Activated CD4-positive, alpha-beta T cell treated with anti-CD3 and anti-CD28 coated beads for 36 hours (primary cell): ENCODE results near the gene DNAH10. TPM values are rescaled to one million over a fixed set of nuclear protein-coding genes. Genes with fewer than 3 reads are reported as not detected.
"Not testable (repeated sequence)": the region's sequence is repeated elsewhere in the genome, so short reads cannot be mapped to it uniquely, and the experiment has no call there.

Experiments used
- ATAC-seq: fragments of 200-7000 bp; cut with Tn5 transposase; one replicate; pipeline ENCODE4 v1.10.0; 2021; ENCODE audit warnings: mild to moderate bottlenecking, moderate library complexity
- CTCF ChIA-PET: fragments of 350-600 bp; sonication (Branson Sonifier 250); formaldehyde crosslinking; loops from one replicate; lab custom pipeline; 2021; ENCODE audit warnings: antibody characterized with exemption; lab: Charles Lee
- POLR2A ChIA-PET: fragments of 350-600 bp; sonication (Branson Sonifier 250); formaldehyde crosslinking; loops from one replicate; lab custom pipeline; 2021; ENCODE audit warnings: antibody characterized with exemption, inconsistent platforms; lab: Charles Lee
- DNase-seq: peaks from one replicate; pipeline ENCODE4 v3.0.0-alpha.2; 2020
- H3K27ac Mint-ChIP-seq: one replicate; pipeline ENCODE4 v1.8.0; 2021; ENCODE audit warnings: mixed read lengths
- H3K27me3 Mint-ChIP-seq: one replicate; pipeline ENCODE4 v1.8.0; 2021; ENCODE audit warnings: mixed read lengths
- H3K36me3 Mint-ChIP-seq: one replicate; pipeline ENCODE4 v1.8.0; 2021; ENCODE audit warnings: low read depth, mixed read lengths
- H3K4me1 Mint-ChIP-seq: one replicate; pipeline ENCODE4 v1.8.0; 2021; ENCODE audit warnings: mixed read lengths
- H3K4me3 Mint-ChIP-seq: one replicate; pipeline ENCODE4 v1.8.0; 2021; ENCODE audit warnings: mild to moderate bottlenecking, moderate library complexity, mixed read lengths
- H3K9me3 Mint-ChIP-seq: one replicate; pipeline ENCODE4 v1.8.0; 2021; ENCODE audit warnings: low read depth, mixed read lengths
- intact Hi-C, 2 experiments: fragments of 100-400 bp; cut with DNase I in 1 of 2; cut with micrococcal nuclease in 1 of 2; formaldehyde crosslinking; loops; one replicate each; pipeline versions ENCODE4 v1.14.2 to v1.15.1; 2022 to 2024; cut with DNase I, micrococcal nuclease
- total RNA-seq, 2 experiments: library from RNA; stranded (reverse); gene quantifications; one replicate each; pipeline ENCODE4 v1.2.3, GENCODE V29; 2021

DNAH10 gene
- total RNA-seq, 2 experiments from 2014 or later, result 0.16 to 0.37 TPM

DNA sequence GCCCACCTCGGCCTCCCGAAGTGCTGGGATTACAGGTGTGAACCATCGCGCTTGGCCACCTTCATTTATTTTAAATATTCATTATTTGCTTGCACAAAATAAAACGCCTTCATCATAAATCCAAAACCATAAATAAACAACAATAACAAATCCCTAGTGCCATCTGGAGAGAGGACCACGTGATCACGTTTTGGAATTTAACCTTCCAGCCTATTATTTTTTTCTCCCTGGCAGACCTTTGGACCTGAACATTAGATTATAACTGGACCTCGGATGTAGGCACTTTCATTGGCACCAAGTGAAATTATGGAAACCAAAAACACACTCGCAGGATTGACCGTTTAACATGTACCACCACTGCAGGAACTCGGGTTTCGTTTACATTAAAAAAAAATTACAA is 2.0 kb downstream of the DNAH10 start:
- intact Hi-C loops, result no loop called here
- CTCF ChIA-PET, result interaction anchor here (0.8 kb wide), 1 partner anchor 62 kb away, joined by 4 read pairs; no protein-coding TSS in a partner anchor
- H3K27ac Mint-ChIP-seq, result no peak overlapping the region

DNA sequence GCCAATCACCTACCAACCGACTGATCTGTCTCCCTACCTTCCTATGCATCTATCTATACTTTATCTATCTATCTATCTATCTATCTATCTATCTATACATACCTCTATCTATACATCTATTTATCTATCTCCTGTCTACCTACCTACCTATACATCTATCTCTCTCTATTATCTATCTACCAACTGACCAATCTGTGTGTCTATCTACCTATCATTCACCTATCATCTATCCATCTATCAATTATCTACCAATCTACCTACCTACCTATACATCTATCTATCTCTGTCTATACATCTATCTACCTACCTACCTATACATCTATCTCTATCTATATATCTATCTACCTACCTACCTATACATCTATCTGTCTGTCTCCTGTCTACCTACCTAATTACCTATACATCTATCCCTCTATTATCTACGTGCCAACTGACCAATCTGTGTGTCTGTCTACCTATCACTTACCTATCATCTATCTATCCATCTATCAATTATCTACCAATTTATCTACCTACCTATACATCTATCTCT is 3.5 kb downstream of the DNAH10 start:
- Mint-ChIP-seq H3K27me3 (peaks cover 3% of the 10 kb centered on the region), H3K4me3 (no peak overlapping the region), H3K36me3 (no peaks in the 10 kb centered on the region), H3K9me3 (no peaks in the 10 kb centered on the region), H3K4me1 (peaks cover 17% of the 10 kb centered on the region), H3K27ac (no peak overlapping the region)
- intact Hi-C loops, result no loop called here
- CTCF ChIA-PET, result no interaction called here
- ATAC-seq (no peak), DNase-seq (no peak)
- POLR2A ChIA-PET, result no interaction called here

More for the DNA sequence above, 2.0 kb downstream of the DNAH10 start:
- Mint-ChIP-seq H3K9me3 (no peaks in the 10 kb centered on the region), H3K4me1 (peaks cover 17% of the 10 kb centered on the region), H3K27me3 (peaks cover 3% of the 10 kb centered on the region), H3K4me3 (no peak overlapping the region), H3K36me3 (peaks cover 5% of the 10 kb centered on the region)
- DNase-seq (no peak), ATAC-seq (no peak)
- POLR2A ChIA-PET, result no interaction called here

GRCh38 chr12:123767613-123768012 is 5.5 kb downstream of the DNAH10 start:
- Mint-ChIP-seq H3K9me3 (no peaks in the 10 kb centered on the region), H3K27me3 (peaks cover 3% of the 10 kb centered on the region), H3K4me1 (peaks cover 11% of the 10 kb centered on the region), H3K27ac (no peak overlapping the region), H3K4me3 (no peak overlapping the region), H3K36me3 (no peaks in the 10 kb centered on the region)
- CTCF ChIA-PET, result no interaction called here
- peak; percentile 74 for ATAC-seq
- peak; percentile 47 for DNase-seq
- intact Hi-C loops, result no loop called here
- POLR2A ChIA-PET, result no interaction called here

DNA sequence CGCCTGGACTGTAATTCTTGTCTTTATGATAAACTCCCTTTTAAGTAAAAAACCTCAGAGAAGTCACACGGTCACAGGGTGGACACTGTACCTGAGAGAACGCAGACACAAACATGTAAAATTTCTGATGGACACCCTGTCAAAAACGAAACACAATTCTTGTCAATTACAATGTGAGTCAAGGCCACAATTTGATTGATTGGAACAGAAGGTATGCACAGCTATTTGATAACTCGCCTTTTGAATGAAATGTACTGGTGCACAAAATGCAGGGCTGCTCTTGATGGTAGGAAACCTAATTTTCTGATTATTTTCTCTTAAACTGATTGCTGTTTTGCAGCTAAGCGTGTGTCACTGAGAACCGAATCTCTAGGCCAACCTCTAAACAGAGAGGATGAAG is 9.2 kb downstream of the DNAH10 start:
- ChIA-PET CTCF (interaction anchor here (0.8 kb wide), 1 partner anchor 821 kb away, joined by 4 read pairs; no protein-coding TSS in a partner anchor), POLR2A (no interaction called here)
- Mint-ChIP-seq H3K4me3 (no peak overlapping the region), H3K4me1 (peaks cover 11% of the 10 kb centered on the region), H3K27ac (no peak overlapping the region), H3K36me3 (no peaks in the 10 kb centered on the region), H3K9me3 (peaks cover 10% of the 10 kb centered on the region), H3K27me3 (peaks cover 5% of the 10 kb centered on the region)
- intact Hi-C loops, result no loop called here
- no peak for DNase-seq
- no peak for ATAC-seq

DNA sequence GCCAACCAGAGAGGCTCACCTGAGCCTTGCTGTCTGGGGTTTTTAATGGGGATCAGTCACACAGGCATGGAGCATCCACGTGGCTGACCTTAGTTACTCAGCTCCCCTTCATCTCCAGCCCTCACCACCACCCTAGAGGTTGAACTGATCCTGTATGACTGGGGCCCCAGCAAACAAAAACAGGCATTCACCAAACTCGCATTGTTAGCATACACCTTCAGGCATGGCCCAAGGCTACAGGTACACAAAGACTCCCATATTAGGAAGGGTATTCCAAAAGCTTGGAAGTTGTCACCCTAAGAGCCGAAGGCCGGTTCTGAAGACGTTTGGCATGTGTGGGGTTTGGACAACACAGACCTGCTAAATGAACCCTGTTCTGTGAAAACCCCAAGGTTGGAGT is 10.0 kb downstream of the DNAH10 start:
- no peak overlapping the region for H3K4me3 Mint-ChIP-seq
- POLR2A ChIA-PET, result no interaction called here
- DNase-seq (no peak), ATAC-seq (no peak)
- CTCF ChIA-PET, result interaction anchor here (0.7 to 2.5 kb wide), 2 partner anchors 21 to 24 kb away, joined by 3 to 6 read pairs; no protein-coding TSS in a partner anchor
- H3K27me3 Mint-ChIP-seq, result peaks cover 5% of the 10 kb centered on the region
- no peaks in the 10 kb centered on the region for H3K36me3 Mint-ChIP-seq
- intact Hi-C loops, result no loop called here
- no peak overlapping the region for H3K27ac Mint-ChIP-seq
- H3K9me3 Mint-ChIP-seq, result peaks cover 10% of the 10 kb centered on the region
- H3K4me1 Mint-ChIP-seq, result peaks cover 11% of the 10 kb centered on the region

DNA sequence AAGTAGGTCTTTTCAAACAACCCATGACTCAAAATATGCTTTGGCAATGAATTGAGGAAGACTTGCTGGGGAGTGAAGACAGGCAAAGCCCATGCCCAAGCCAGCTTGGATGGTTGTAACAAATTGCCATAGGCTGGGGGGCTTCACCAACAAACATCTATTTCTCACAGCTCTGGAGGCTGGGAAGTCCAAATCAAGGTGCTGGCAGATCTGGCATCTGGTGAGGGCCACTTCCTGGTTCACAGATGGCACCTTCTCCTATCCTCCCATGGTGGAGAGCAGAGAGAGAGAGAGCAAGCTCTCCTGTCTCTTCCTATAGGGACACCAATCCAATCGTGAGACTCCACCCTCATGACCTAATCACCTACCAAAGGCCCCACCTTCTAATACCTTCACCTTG is 11.3 kb downstream of the DNAH10 start:
- no peak overlapping the region for H3K27ac Mint-ChIP-seq
- ATAC-seq (no peak), DNase-seq (no peak)
- intact Hi-C loops, result no loop called here
- no peaks in the 10 kb centered on the region for H3K36me3 Mint-ChIP-seq
- CTCF ChIA-PET, result interaction anchor here (2.5 kb wide), 1 partner anchor 19 kb away, joined by 6 read pairs; no protein-coding TSS in a partner anchor
- POLR2A ChIA-PET, result no interaction called here
- H3K27me3 Mint-ChIP-seq, result peaks cover 2% of the 10 kb centered on the region
- no peak overlapping the region for H3K4me3 Mint-ChIP-seq
- peaks cover 10% of the 10 kb centered on the region for H3K9me3 Mint-ChIP-seq
- peaks cover 2% of the 10 kb centered on the region for H3K4me1 Mint-ChIP-seq

DNA sequence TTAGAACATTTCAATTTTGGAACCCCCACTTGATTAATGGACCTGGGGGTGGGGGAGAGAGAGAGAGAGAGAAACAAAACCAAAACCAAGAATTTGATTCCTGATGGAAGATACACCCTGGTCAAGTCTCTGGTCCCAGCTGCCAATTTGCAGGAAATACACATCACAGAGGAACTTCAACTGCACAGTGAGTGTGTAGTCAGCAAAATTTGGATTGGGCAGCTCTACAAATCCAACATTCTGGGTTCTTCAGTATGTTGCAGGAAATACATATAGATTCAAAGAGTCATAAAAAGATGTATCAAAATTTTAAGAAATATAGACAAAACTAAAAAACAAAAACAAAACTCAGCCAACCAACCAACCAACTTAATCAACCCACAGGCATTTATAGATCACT is 17.4 kb downstream of the DNAH10 start:
- POLR2A ChIA-PET, result no interaction called here
- CTCF ChIA-PET, result interaction anchor here (0.7 kb wide), 1 partner anchor 47 kb away, joined by 4 read pairs; no protein-coding TSS in a partner anchor
- H3K9me3 Mint-ChIP-seq, result peaks cover 10% of the 10 kb centered on the region
- intact Hi-C loops, result no loop called here
- H3K27ac Mint-ChIP-seq, result no peak overlapping the region
- peaks cover 6% of the 10 kb centered on the region for H3K27me3 Mint-ChIP-seq
- ATAC-seq (no peak), DNase-seq (no peak)
- no peaks in the 10 kb centered on the region for H3K4me1 Mint-ChIP-seq
- peaks cover 1% of the 10 kb centered on the region for H3K36me3 Mint-ChIP-seq
- no peak overlapping the region for H3K4me3 Mint-ChIP-seq

GRCh38 chr12:123782997-123783792 is 21.1 kb downstream of the DNAH10 start:
- CTCF ChIA-PET, result interaction anchor here (0.6 to 1.0 kb wide), 2 partner anchors 23 to 33 kb away, joined by 3 read pairs; no protein-coding TSS in a partner anchor
- intact Hi-C loops, result no loop called here
- H3K27ac Mint-ChIP-seq, result no peak overlapping the region

GRCh38 chr12:123787466-123787865 is 25.4 kb downstream of the DNAH10 start:
- no peaks in the 10 kb centered on the region for H3K4me1 Mint-ChIP-seq
- ChIA-PET POLR2A (no interaction called here), CTCF (interaction anchor here (0.7 kb wide), 1 partner anchor 731 kb away, joined by 3 read pairs; no protein-coding TSS in a partner anchor)
- H3K27ac Mint-ChIP-seq, result no peak overlapping the region
- DNase-seq, result no peak
- H3K27me3 Mint-ChIP-seq, result peaks cover 4% of the 10 kb centered on the region
- intact Hi-C loops, result no loop called here
- no peaks in the 10 kb centered on the region for H3K9me3 Mint-ChIP-seq
- peaks cover 1% of the 10 kb centered on the region for H3K36me3 Mint-ChIP-seq
- no peak overlapping the region for H3K4me3 Mint-ChIP-seq
- ATAC-seq, result no peak

More at GRCh38 chr12:123782997-123783792, 21.1 kb downstream of the DNAH10 start:
- Mint-ChIP-seq H3K36me3 (peaks cover 1% of the 10 kb centered on the region), H3K4me1 (no peaks in the 10 kb centered on the region), H3K9me3 (peaks cover 4% of the 10 kb centered on the region), H3K4me3 (no peak overlapping the region), H3K27me3 (peaks cover 4% of the 10 kb centered on the region)
- ATAC-seq (no peak), DNase-seq (no peak)
- POLR2A ChIA-PET, result no interaction called here

DNA sequence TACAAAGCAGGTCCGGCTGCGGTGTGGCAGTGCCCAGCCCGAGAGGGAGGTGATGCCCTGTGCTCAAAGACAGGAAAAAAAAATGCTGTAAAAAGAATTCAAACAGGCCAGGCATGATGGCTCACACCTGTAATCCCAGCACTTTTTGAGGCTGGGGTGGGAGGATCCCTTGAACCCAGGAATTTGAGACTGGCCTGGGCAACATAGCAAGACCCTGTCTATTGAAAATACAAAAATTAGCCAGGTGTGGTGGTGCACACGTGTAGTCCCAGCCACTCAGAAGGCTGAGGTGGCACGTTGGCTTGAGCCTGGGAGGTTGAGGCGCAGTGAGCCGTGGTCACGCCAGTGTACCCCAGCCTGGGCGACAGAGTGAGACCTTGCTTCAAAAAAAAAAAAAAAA is 26.4 kb downstream of the DNAH10 start:
- Mint-ChIP-seq H3K9me3 (peaks cover 2% of the 10 kb centered on the region), H3K36me3 (no peaks in the 10 kb centered on the region), H3K27me3 (no peaks in the 10 kb centered on the region), H3K4me1 (no peaks in the 10 kb centered on the region), H3K27ac (no peak overlapping the region), H3K4me3 (no peak overlapping the region)
- ChIA-PET POLR2A (no interaction called here), CTCF (no interaction called here)
- DNase-seq (no peak), ATAC-seq (no peak)
- intact Hi-C loops, result no loop called here

GRCh38 chr12:123789422-123789821 is 27.3 kb downstream of the DNAH10 start:
- H3K27me3 Mint-ChIP-seq, H3K4me3 Mint-ChIP-seq, H3K27ac Mint-ChIP-seq, H3K36me3 Mint-ChIP-seq, ATAC-seq, H3K4me1 Mint-ChIP-seq, intact Hi-C loops, CTCF ChIA-PET, H3K9me3 Mint-ChIP-seq, POLR2A ChIA-PET, DNase-seq: not testable (repeated sequence)
